PC-9 (cell line): ENCODE measurements around the gene DPEP1.

Experiments used
- EZH2 ChIP-seq: fragments of 200-600 bp; sonication (generic); IDR thresholded peaks from 2 replicates; pipeline ENCODE4 v1.8.0; 2017; ENCODE audit warnings: antibody characterized with exemption, low read depth
- TF ChIP-seq, protein P1 (sequence below): fragments of 200-600 bp; sonication (generic); conservative IDR thresholded peaks from 2 replicates; pipeline ENCODE4 v1.6.1; 2017; ENCODE audit warnings: mixed run types, antibody characterized with exemption, mild to moderate bottlenecking, moderate library complexity

DNA sequence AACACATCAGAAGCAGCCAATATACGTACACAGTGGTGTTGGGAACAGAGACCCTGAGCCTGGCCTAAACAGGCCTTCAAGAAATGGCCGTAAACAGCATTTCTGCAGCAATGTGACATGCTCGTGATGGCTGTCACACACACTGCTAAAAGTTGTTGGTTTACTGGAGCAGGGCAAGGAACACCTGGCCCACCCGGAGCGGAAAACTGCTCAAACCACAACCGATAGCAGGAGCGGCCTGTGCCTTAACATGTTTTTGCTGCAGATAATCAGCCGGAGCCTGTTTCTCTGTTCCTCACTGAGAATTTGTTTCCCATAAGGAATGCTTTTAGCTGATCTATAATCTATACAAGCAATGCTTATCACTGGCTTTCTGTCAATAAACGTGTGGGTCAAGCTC is 6.0 kb upstream of the DPEP1 start:
- TF ChIP-seq, protein P1, sequence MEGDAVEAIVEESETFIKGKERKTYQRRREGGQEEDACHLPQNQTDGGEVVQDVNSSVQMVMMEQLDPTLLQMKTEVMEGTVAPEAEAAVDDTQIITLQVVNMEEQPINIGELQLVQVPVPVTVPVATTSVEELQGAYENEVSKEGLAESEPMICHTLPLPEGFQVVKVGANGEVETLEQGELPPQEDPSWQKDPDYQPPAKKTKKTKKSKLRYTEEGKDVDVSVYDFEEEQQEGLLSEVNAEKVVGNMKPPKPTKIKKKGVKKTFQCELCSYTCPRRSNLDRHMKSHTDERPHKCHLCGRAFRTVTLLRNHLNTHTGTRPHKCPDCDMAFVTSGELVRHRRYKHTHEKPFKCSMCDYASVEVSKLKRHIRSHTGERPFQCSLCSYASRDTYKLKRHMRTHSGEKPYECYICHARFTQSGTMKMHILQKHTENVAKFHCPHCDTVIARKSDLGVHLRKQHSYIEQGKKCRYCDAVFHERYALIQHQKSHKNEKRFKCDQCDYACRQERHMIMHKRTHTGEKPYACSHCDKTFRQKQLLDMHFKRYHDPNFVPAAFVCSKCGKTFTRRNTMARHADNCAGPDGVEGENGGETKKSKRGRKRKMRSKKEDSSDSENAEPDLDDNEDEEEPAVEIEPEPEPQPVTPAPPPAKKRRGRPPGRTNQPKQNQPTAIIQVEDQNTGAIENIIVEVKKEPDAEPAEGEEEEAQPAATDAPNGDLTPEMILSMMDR, result no peak
- TF ChIP-seq EZH2, result no peak
